Retinal pigment epithelial cell (primary cell): ENCODE results near the gene SND1.

ENCODE experiments used
- DNase-seq: peaks from one replicate; pipeline ENCODE4 v3.0.0-alpha.2; 2010; ENCODE audit warnings: low read depth
- H3K4me3 ChIP-seq: 2 replicates; pipeline ENCODE4 v1.5.1; 2011; ENCODE audit warnings: mild to moderate bottlenecking, low read length, control low read depth, moderate library complexity
- CTCF ChIP-seq: conservative IDR thresholded peaks from 2 replicates; pipeline ENCODE4 v1.5.1; 2011; ENCODE audit warnings: low read depth, low read length, control low read depth, inconsistent platforms

Gene SND1

GRCh38 chr7:127771707-127772106 lies 119.7 kb downstream of the SND1 start:
- no peak for DNase-seq
- no peak overlapping the region for H3K4me3 ChIP-seq
- no peak for TF ChIP-seq CTCF

- no peak overlapping the region for H3K4me3 ChIP-seq
- peak; percentile 32 for DNase-seq
- no peak for TF ChIP-seq CTCF
Observed at GRCh38 chr7:127776776-127777386, 124.9 kb downstream of the SND1 start.

GRCh38 chr7:127780489-127780888 lies 128.5 kb downstream of the SND1 start:
- no peak for DNase-seq
- H3K4me3 ChIP-seq, result no peak overlapping the region
- TF ChIP-seq CTCF, result no peak

- no peak overlapping the region for H3K4me3 ChIP-seq
- no peak for DNase-seq
- no peak for TF ChIP-seq CTCF
Observed at GRCh38 chr7:127781081-127781480, 129.1 kb downstream of the SND1 start.

- no peak overlapping the region for H3K4me3 ChIP-seq
- no peak for TF ChIP-seq CTCF
- DNase-seq, result no peak
Observed at GRCh38 chr7:127782075-127782474, 130.1 kb downstream of the SND1 start.

- TF ChIP-seq CTCF, result no peak
- no peak overlapping the region for H3K4me3 ChIP-seq
- DNase-seq, result no peak
Observed at GRCh38 chr7:127782654-127783559, 130.9 kb downstream of the SND1 start.

- TF ChIP-seq CTCF, result no peak
- no peak overlapping the region for H3K4me3 ChIP-seq
- peak; percentile 52 for DNase-seq
Observed at GRCh38 chr7:127786184-127786583, 134.2 kb downstream of the SND1 start.
